G401.6 (cell line): ENCODE measurements around the gene UNC13A.
"Not testable (repeated sequence)": the region's sequence is repeated elsewhere in the genome, so short reads cannot be mapped to it uniquely, and the experiment has no call there.

Experiments
- FAIRE-seq: peaks from 2 replicates; lab custom pipeline; 2012; peaks lifted over from hg19 to GRCh38; lab: Jason Lieb, UNC

Gene UNC13A

DNA sequence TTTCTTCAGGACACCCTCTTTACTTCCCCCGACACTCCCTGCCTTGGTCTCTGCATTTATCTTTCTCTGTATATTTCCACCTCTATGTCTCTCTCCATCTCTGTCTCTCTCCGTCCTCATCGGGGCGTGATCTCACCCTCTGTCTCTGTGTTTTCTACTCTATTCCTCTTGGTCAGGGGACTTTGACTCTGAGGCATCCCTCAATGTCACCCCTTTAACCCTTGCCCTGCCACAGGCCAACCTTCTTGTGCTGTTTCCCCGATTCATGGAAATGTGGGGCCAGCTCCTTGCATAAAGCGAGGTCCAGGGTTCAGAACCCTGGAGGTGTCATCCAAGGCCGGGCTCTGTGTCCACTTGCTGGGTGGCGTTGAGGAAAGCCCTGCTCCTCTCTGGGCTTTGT is 85.9 kb downstream of the UNC13A start:
- FAIRE-seq, result no peak

DNA sequence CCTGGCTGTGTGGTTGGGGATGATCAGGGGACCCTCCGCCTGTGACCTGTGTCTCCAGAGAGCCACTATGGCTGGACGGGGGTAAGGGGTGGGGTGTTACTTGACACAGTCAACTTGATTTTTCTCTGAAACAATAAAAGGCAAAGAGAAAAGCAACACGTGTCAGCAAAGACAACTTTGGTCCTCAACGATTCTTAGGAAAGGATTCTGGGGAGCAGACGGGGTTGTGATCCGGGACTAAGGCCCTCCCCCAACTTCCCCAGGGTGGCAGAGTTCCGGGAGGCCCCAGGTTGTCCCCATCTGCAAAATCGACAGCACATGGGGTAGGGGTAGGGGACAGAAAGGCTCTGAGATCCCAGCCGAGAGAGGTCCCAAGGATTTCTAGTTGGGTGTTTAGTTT is 86.5 kb downstream of the UNC13A start:
- FAIRE-seq, result no peak

DNA sequence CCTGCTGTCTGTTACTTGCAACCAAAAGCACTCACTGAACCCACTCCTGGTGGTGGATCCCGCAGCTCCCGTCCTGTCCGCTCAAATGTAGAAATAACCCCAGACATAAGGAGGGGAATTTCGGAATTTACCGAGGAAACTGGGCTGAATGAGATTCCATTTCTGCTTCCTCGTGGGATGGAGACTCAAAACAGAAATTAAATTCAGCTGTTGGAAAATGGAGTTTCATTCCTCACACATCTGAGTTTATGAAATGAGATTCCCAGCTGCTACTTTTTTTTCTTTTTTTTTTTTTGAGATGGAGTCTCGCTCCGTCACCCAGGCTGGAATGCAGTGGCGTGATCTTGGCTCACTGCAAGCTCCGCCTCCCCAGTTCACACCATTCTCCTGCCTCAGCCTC is 88.4 kb downstream of the UNC13A start:
- no peak for FAIRE-seq

DNA sequence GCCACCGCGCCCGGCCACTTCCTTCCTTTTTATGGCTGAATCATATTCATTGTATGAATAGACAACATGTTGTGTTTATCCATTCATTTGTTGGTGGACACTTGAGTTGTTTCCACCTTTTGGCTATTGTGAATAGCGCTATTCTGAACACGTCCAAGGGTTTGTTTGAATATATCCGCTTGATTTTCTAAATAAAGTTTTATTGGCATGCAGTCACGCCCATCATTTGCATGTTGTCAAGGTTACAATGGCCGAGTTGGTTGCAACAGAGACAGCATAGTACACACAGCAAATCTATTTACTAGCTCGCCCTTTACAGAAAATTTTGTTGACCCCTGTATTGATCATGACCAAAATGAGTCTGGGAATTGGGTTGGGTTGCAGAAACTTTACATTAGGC is 89.2 kb downstream of the UNC13A start:
- FAIRE-seq, result no peak

DNA sequence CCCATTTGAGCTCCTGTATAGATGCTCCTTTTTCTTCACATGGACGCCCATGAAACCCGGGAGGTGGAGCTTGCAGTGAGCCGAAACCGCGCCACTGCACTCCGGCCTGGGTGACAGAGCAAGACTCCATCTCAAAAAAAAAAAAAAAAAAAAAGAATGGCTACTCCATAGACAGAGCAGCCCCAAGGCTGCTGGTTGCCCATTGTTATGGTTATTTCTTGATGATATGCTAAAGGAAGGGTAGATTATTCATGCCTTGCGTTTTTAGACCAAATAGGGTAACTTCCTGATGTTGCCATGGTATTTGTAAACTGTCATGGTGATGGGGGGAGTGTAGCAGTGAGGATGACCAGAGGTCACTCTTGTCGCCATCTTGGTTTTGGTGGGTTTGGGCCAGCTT is 90.1 kb downstream of the UNC13A start:
- FAIRE-seq, result not testable (repeated sequence)

DNA sequence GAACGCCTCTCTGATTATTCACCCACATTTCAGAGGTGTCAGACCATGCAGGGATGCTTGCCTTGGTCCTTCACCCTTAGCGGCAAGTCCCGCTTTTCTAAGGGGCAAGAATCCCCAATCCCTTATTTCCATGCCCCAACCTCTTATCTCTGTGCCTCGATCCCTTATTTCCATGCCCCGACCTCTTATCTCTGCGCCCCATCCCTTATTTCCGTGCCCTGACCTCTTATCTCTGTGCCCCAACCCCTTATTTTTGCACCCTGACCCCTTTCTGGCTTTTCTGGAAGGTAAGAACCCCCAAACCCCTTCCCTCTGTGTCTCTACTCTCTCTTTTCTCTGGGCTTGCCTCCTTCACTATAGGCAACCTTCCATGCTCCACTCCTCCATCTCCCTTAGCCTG is 93.9 kb downstream of the UNC13A start:
- not testable (repeated sequence) for FAIRE-seq

DNA sequence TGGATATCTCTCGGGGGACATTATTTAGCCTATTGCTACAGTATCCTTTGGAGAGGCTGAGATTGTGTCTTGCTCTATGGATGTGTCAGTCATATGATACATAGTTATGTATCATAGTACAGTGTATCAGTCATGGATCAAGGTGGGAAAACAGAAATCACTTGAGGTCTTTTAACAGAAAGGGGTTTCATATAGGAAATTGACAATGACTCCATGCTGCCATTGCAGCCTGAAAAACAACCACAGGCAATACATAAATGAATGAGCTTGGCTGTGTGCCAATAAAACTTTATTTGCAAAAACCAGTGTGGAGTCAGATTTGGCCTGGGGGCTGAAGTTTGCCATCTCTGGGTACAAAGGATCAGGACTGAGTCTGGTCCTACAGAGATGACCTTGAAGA is 97.3 kb downstream of the UNC13A start:
- FAIRE-seq, result no peak

DNA sequence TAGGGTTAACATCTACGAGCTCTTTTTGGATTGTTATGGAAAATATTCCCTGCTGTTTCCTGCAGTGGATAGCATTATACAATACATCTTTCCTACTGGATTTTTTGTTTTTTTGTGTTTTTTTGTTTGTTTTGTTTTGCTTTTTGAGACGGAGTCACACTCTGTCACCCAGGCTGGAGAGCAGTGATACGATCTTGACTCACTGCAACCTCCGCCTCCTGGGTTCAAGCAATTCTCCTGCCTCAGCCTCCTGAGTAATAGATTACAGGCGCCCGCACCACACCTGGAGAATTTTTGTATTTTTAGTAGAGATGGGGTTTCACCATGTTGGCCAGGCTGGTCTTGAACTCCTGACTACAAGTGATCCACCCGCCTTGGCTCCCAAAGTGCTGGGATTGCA is 102.8 kb downstream of the UNC13A start:
- FAIRE-seq, result not testable (repeated sequence)

DNA sequence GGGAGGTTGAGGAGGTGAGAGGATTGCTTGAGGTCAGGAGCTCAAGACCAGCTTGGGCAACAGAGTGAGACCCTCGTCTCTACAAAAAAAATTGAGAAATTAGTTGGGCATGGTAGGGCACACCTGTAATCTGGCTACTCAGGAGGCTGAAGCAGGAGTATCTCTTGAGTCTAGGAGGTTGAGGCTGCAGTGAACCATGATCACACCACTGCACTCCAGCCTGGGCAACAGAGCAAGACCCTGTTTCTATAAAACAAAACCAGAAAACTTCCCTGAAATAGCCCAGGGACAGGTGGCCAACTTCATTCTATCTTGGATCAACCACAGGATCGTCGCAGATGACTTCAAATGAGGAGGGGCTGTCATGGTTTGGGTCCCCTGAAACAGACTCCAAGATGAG is 104.0 kb downstream of the UNC13A start:
- FAIRE-seq, result no peak

DNA sequence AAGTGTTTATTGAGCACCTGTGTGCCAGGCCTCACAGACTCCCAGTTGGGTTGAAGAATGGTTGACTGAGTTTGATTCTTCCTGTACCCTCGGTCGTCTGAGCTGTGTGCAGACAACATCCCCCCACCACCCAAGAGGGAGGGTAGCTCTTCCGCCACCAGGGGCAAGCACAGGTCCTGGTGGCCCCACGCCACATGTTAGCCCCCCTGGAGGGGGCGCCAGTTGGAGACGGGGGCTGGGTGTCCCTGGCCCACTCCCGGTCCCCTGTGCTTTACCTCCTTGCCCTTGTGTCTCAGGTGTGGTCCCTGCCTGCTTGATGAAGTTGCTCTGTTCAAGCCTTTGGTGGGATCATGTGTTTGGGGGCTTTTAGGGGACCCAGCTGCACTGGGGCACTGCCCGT is 105.5 kb downstream of the UNC13A start:
- no peak for FAIRE-seq

DNA sequence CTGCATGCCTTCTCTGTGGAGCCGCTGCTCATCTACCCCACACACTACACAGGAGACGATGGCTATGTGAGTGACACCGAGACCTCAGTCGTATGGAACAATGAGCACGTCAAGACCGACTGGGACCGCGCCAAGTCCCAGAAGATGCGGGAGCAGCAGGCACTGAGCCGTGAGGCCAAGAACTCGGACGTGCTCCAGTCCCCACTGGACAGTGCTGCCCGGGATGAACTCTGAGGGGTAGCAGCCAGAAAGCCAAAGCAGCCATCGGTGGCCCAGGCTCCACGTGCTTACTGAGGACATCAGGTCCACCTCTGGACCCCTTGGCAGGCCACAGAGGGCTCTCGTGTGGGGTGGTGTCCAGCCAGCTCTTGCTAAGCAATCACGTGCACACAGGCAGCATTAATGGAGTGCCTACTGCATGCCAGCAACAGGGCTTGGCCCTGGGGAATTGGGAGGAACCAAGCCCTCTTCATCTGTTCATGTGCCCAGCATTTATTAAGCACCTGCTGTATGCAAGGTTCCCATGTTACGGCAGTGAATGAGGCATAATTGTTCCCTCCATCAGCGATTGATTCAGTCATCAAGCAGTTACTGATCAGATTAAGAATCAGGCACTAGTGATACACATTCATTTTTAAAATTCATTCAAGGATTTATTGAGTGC is 106.8 kb downstream of the UNC13A start:
- no peak for FAIRE-seq

DNA sequence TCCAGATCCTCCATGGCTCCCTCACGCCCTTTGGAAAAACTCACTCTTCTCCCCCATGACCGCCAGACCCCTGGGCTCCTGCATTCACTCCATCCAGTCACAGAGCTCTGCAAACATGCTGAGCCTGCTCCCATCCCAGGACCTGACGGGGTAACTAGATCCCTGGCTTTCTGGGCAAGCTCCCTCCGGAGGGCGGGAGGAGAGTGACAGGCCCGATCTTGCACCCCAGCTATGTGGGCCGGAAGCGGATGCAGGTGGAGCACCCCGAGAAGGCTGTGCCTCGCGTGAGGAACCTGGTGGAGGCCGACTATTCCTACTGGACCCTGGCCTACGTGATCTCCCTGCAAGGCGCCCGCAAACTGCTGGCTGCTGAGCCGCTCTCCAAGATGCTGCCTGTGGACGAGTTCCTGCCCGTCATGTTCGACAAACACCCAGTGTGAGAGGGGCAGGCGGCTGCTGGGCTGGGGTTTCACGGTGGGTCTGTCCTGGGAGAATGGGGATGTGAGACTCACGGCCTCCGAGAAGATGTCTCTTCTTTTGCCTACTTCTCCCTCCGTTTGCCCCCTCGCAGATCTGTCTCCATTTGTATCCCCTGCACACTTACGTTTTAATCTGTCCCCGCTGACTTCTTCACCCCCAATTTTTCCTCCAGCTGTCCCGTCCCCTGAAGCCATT is 107.5 kb downstream of the UNC13A start:
- FAIRE-seq, result no peak

DNA sequence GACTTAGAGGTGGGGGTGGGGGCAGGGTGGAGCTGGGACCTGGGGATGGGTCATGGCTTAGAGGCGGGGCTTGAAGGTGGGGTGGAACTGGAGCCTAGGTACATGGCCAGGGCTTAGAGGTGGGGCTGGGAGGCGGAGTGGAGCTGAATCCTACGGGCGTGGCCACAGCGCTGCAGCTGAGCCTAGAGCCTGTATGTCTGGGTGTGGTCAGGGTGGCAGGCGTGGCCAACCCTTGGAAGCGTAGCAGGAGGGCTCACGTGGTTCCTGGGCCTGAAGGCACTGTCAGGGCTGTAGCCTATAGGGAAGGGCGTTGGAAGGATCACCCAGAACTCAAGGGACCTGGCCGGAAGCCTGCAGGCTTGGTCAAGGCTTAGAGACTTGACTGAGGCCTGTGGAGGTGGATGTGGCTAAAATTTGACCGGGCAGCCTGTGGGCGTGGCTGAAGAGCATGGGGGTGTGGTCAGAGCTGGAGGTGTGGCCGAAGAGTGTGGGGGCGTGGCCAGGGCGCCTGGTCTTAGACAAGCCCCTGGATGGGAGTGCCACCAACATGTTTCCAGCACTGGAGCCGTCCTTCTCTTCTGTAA is 108.4 kb downstream of the UNC13A start:
- peak; percentile 96 for FAIRE-seq

DNA sequence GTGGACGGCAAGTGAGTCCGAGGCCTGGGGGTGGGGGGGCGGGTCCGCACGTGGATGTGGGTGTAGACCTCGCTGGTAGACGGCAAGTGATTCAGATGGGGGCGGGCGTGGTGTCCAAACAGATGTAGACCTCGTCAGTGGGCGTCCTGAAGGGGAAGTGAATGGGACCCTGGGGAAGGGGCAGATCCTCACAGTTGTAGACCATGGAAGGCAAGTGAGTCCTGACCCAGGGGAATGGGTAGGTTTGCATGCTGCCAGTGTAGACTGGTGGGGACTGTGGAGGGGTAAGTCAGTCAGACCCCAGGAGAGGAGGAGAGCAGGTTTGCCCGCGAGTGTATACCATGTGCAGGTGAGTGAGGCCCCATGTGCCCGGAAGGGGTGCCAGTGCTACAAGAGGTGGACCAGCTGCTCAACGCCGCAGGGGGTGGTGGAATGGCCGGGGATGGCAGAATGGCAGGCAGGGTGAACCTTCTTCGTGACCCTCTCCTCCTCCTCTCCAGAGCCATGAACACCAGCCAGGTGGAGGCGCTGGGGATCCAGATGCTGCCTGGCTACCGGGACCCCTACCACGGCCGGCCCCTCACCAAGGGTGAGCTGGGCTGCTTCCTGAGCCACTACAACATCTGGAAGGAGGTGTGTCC is 110.6 kb downstream of the UNC13A start:
- FAIRE-seq, result no peak

DNA sequence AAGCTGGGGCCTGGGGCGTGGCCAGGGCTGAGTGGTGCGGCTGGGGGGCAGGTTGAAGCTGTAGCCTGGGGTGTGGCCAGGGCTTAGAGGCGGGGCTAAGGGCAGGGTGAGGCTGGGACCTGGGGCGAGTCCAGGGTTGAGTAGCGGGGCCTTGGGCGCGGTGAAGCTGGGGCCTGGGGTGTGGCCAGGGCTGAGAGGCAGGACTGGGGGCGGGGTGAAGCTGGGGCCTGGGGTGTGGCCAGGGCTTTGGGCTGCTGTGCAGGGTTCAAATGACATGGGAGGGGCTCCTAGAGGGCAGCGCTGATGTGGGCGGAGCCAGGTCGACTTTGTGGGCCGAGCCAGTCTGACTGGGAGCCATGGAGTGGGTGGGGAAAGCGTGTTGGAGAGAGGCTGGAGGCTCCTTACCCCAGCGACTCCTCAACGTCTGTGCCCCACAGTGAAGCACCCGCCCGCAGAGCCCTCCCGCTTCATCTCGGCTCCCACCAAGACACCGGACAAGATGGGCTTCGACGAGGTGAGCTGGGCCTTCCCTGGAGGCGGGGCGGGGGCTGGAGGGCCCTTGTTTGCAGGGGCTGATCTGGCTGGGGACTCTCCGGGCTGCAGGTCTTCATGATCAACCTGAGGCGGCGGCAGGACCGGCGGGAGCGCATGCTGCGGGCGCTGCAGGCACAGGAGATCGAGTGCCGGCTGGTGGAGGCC is 111.2 kb downstream of the UNC13A start:
- peak; percentile 94 for FAIRE-seq

DNA sequence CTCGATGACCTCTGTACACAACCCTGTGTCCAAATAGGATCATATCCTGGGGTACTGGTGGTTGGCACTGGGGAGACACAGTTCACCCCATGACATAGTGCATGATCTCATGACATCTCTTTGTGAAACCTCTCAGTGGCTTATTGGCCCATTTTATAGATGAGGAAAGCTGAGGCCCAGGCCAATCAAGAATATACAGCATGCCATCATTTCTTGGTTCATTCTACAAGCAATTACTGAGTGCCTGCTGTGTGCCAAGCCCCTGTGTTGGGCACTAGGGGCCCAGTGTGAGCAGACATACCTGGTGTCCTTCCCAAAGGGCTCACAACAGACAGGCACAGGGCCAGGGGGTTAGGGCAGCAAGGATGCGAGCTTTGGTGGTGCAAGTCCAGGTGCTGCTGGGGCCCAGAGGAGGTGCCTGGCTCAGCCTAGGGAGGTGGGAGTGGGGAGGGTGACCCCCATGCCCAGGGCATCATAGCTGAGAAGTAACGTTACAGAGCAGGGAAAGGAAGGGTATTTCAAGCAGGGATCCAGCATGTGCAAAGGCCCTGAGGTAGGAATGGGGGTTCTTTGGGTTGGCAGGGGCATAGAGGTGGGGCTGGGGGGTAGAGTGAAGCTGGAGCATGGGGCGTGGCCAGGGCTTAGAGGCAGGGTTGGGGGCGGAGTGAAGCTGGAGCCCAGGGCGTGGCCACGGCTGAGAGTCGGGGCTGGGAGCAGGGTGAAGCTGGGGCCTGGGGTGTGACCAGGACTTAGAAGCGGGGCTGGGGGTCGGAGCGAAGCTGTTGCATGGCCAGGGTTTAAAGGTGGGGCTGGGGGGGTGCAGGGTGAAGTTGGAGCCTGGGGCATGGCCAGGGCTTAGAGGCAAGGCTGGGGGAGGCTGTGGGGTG is 112.0 kb downstream of the UNC13A start:
- FAIRE-seq, result no peak

DNA sequence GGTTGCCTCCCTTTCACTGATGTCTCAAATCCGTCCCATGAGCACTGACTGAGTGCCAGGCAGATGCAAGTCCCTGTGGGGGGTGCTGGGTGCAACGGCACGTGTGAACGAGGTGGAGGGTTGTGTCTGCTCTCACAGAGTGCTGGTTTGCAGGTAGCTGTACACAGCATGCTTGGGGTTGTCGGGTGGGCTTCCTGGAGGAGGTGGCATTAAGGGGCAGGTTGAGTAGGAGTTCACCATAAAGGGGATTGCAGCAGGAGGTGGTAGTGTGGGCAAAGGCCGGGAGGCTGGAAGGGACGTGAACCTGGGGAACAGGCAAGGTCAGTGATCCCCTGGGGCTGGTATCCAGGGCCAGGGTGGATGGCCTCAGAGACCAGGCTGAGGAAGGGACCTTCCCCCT is 115.5 kb downstream of the UNC13A start:
- no peak for FAIRE-seq

DNA sequence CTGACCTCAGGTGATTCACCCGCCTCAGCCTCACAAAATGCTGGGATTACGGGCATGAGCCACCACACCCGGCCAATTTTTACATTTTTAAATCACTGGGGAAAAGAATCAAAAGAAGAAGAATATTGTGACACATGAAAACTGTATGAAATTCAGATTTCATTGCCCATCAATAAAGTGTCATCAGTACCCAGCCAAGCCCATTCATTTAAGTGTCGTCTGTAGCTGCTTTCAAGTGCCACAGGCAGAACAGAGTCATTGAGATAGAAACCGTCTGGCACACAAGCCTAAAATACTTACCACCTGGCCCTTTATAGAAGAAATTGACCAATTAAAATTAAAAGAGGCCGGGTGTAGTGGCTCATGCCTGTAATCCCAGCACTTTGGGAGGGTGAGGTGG is 117.4 kb downstream of the UNC13A start:
- no peak for FAIRE-seq

DNA sequence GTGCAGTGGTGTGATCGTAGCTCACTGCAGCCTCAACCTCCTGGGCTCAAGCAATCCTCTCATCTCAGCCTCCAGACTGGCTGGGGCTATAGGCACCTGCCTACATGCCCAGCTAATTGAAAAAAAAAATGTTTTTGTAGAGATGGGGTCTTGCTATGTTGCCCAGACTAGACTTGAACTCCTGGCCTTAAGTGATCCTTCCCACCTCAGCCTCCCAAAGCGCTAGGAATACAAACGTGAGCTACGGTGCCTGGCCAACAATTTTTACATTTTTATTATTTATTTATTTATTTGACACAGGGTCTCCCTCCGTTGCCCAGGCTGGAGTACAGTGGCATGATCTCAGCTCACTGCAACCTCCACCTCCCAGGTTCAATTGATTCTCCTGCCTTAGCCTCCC is 117.9 kb downstream of the UNC13A start:
- FAIRE-seq, result not testable (repeated sequence)

DNA sequence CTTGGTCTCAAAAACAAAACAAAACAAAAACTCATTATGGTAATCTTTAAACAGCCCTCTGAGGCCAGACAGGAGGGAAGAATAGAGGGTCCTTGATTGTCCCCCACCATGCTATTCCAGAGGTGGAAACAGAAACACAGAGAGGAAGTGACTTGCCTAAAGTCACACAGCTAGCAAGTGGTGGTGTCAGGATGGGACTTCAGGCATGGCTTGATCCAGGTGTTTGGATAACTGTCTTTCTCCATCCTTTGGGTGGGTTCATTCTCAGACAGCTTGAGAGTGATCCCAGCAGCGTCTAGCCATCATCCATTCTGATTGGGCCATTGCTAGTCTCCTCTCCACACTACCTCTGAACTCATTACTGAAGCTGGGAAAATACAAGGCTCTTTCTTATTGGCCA is 120.2 kb downstream of the UNC13A start:
- no peak for FAIRE-seq

DNA sequence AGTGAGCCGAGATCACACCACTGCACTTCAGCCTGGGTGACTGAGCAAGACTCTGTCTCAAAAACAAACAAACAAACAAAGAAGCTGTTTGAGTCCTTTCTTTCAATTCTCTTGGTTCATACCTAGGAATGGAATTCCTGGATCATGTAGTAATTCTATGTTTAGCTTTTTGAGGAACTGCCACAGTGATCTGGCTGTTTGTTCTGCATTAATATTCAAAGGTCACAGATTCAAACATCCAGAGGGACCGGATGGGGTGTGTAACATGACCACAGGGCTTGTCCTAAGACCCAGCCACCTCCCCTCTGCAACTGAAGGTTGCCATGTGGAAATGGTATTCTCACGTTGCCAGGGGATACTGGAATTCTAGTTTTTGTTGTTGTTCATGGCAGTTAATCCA is 122.5 kb downstream of the UNC13A start:
- no peak for FAIRE-seq

DNA sequence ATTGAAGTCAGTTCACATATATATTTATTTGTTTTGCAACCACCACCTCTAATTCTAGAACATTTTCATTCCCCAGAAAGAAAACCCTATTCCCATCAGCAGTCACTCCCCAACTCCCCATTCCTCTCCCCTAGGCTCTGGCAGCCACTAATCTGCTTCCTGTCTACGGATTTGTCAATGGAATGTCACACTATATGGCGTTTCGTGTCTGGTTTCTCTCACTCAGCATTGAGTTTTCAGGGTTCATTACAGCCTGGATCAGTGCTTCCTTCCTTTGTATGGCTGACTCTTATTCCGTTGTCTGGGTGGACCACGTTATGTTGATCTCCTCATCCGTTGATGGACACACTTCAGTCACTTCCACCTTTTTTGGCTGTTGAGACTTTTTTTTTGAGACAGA is 123.4 kb downstream of the UNC13A start:
- FAIRE-seq, result no peak
